ENCODE results near the gene MATR3. TPM values are rescaled to one million over a fixed set of nuclear protein-coding genes. Genes with fewer than 3 reads are reported as not detected.

Gene MATR3
- total and polyA plus RNA-seq, 10 of the 15 experiments (the other 5 are each of a cell fraction or from before 2014, with no cell fraction given): 134 to 401 (median 221) TPM

- TF ChIP-seq CTCF (IDR thresholded peaks at IDR 0.05 in 2 of 3, conservative IDR thresholded peaks at IDR 0.05 in 1 of 3; ENCODE audit: control insufficient read depth in 2 of 3, extremely low read depth in 1 of 3, insufficient read depth in 1 of 3, low read depth in 3 of 3, low read length in 3 of 3): peak in 2 of 3 experiments; percentile 20 to 25; a peak in 2 of 6 replicates
Observed at GRCh38 chr5:139287890-139288635, 5.5 kb upstream of the MATR3 start (continued).

GRCh38 chr5:139291051-139291450 lies 2.5 kb upstream of the MATR3 start:
- SMC1A ChIA-PET (ENCODE audit: uncharacterized antibody, unreplicated experiment): interaction anchor here (1.5 to 12.7 kb wide), 2 partner anchors 10 to 17 kb away, joined by 3 to 136 read pairs; no protein-coding TSS in a partner anchor
- Histone ChIP-seq H3K4me3 (no peak overlapping the region), H3K27me3 (replicated peaks in 1 of 2; ENCODE audit: control insufficient read depth in 2 of 2, insufficient read depth in 2 of 2, low read length in 1 of 2) (no peaks in the 10 kb centered on the region), H3K9ac (ENCODE audit: control insufficient read depth, insufficient read depth, low read length) (no peak overlapping the region), H3K36me3 (ENCODE audit: control insufficient read depth in 2 of 2, insufficient read depth in 2 of 2, low read length in 1 of 2) (no peaks in the 10 kb centered on the region), H2AFZ (ENCODE audit: control insufficient read depth, low read depth, low read length) (no peak overlapping the region), H3K4me1 (ENCODE audit: control insufficient read depth, insufficient read depth, low read length) (no peaks in the 10 kb centered on the region), H3K9me3 (replicated peaks; ENCODE audit: control insufficient read depth, insufficient read depth, low read length) (no peaks in the 10 kb centered on the region), H3K79me2 (ENCODE audit: control insufficient read depth, insufficient read depth, low read length) (peaks cover 30% of the 10 kb centered on the region), H3K4me2 (ENCODE audit: control insufficient read depth, insufficient read depth) (no peak overlapping the region), H3K27ac (ENCODE audit: control insufficient read depth, insufficient read depth) (no peak overlapping the region), H4K20me1 (ENCODE audit: control insufficient read depth, insufficient read depth) (no peaks in the 10 kb centered on the region; the same call in 1 of the 2 replicates)
- 98% methylated on average over 2 of the region's 2 CpGs for WGBS (ENCODE audit: insufficient coverage, insufficient replicate concordance, low lambda C conversion rate, missing lambda C conversion rate)
- RAD21 ChIA-PET (ENCODE audit: unreplicated experiment): no interaction called here
- POLR2A ChIA-PET: interaction anchor here (0.6 to 7.6 kb wide), 5 partner anchors 14 to 99 kb away, joined by 3 to 61 read pairs (median 5); partner anchors contain the start of gene MZB1
- no TSS peak for BruUV-seq (replicated peaks)
- intact Hi-C loops (cut with micrococcal nuclease; ENCODE audit: unreplicated experiment) (loop anchor here (5.0 kb wide), 1 partner anchor 101 kb away; no protein-coding TSS in a partner anchor), in situ Hi-C loops (cut with MboI) (no loop called here)
- ATAC-seq: no peak
- no peak for FAIRE-seq
- CTCF ChIA-PET: interaction anchor here (1.1 to 1.6 kb wide), 2 partner anchors 11 to 51 kb away, joined by 3 to 4 read pairs; partner anchors contain the start of gene PAIP2
- TF ChIP-seq FOXK2 (IDR thresholded peaks at IDR 0.05): no peak
- no peak for TF ChIP-seq RAD51 (IDR thresholded peaks at IDR 0.05)
- no peak for TF ChIP-seq CHD2 (IDR thresholded peaks at IDR 0.05; ENCODE audit: borderline replicate concordance, low read depth, low read length)
- DNase-seq (ENCODE audit: low read depth, low spot score): no peak
